ENCODE results near the gene ITGA4. TPM values are rescaled to one million over a fixed set of nuclear protein-coding genes. Genes with fewer than 3 reads are reported as not detected.

ITGA4 gene
- polyA plus RNA-seq, 2 of the 4 experiments (the other 2 are of a cell fraction): 1.7 to 2.5 TPM

- Histone ChIP-seq H3K27ac (no peak overlapping the region), H3K4me2 (no peak overlapping the region), H3K9me3 (no peaks in the 10 kb centered on the region), H3K4me3 (no peak overlapping the region), H3K4me1 (no peaks in the 10 kb centered on the region)
- WGBS (ENCODE audit: missing lambda C conversion rate): 14% methylated on average over 2 of the region's 2 CpGs
- no peak for ATAC-seq
- no peak for FAIRE-seq
- no peak for DNase-seq (ENCODE audit: low read depth in 1 of 2, low spot score in 1 of 2)
- ChIA-PET POLR2A (no interaction called here), CTCF (no interaction called here)
- TF ChIP-seq KDM1A (IDR thresholded peaks at IDR 0.05; ENCODE audit: low read depth): no peak
These were observed 30.5 kb upstream of the ITGA4 start for GRCh38 chr2:181426672-181427071.

GRCh38 chr2:181430406-181431118 is 26.6 kb upstream of the ITGA4 start:
- POLR2A ChIA-PET: no interaction called here
- 0 out of 6 replicates have a peak, but pooled peaks of 1 of the 2 experiments have one; percentile 33 for ATAC-seq
- no peak overlapping the region for H3K4me2 ChIP-seq
- WGBS (ENCODE audit: missing lambda C conversion rate): 18% methylated on average over 3 of the region's 3 CpGs
- no peak for FAIRE-seq
- no peaks in the 10 kb centered on the region for H3K9me3 ChIP-seq
- peak in 1 of 2 experiments; percentile 9 for DNase-seq (ENCODE audit: low read depth in 1 of 2, low spot score in 1 of 2)
- TF ChIP-seq ZSCAN20 (CRISPR knock-in tag; IDR thresholded peaks at IDR 0.05) (no peak), REST (IDR thresholded peaks at IDR 0.05) (no peak), GATA3 (IDR thresholded peaks at IDR 0.05; ENCODE audit: borderline replicate concordance) (no peak)
- CTCF ChIA-PET: no interaction called here
- H3K4me1 ChIP-seq: no peaks in the 10 kb centered on the region
- H3K4me3 ChIP-seq: no peak overlapping the region
- no peak overlapping the region for H3K27ac ChIP-seq

- no peak for TF ChIP-seq ZSCAN20 (CRISPR knock-in tag; IDR thresholded peaks at IDR 0.05)
- TF ChIP-seq ZFP36 (IDR thresholded peaks at IDR 0.05; ENCODE audit: borderline replicate concordance, partially characterized antibody): no peak
- no peak for TF ChIP-seq POLR2AphosphoS2 (conservative IDR thresholded peaks at IDR 0.05; ENCODE audit: low read length)
- TF ChIP-seq MAFK (IDR thresholded peaks at IDR 0.05; ENCODE audit: partially characterized antibody): no peak
- ATAC-seq (no peak), DNase-seq (ENCODE audit: low read depth in 1 of 2, low spot score in 1 of 2) (no peak), FAIRE-seq (no peak)
- Histone ChIP-seq H3K4me3 (no peak overlapping the region), H3K9me3 (no peaks in the 10 kb centered on the region), H3K4me2 (no peak overlapping the region), H3K4me1 (no peaks in the 10 kb centered on the region), H3K27ac (no peak overlapping the region)
- CTCF ChIA-PET: no interaction called here
- POLR2A ChIA-PET: no interaction called here
These were observed 25.5 kb upstream of the ITGA4 start for GRCh38 chr2:181431674-181432073.

- ChIA-PET CTCF (interaction anchor here (1.2 kb wide), 1 partner anchor 19 kb away, joined by 5 read pairs; the partner anchor contains the start of gene ITGA4), POLR2A (no interaction called here)
- TF ChIP-seq CTCF (IDR thresholded peaks at IDR 0.05) (peak; percentile 7; the same call in 2 of the 3 replicates), EHMT2 (IDR thresholded peaks at IDR 0.05; ENCODE audit: low read depth) (no peak), MAFK (IDR thresholded peaks at IDR 0.05; ENCODE audit: partially characterized antibody) (peak; percentile 33)
- 4% methylated on average over 1 of the region's 1 CpG for WGBS (ENCODE audit: missing lambda C conversion rate)
- Histone ChIP-seq H3K4me1 (no peaks in the 10 kb centered on the region), H3K9me3 (no peaks in the 10 kb centered on the region), H3K4me3 (no peak overlapping the region), H3K27ac (no peak overlapping the region), H3K4me2 (no peak overlapping the region)
- FAIRE-seq (no peak), ATAC-seq (no peak), DNase-seq (ENCODE audit: low read depth in 1 of 2, low spot score in 1 of 2) (peak in 1 of 2 experiments; percentile 12)
These were observed 18.9 kb upstream of the ITGA4 start for GRCh38 chr2:181438261-181438660.

Data from A549 (cell line).